HG03432 (cell line): ENCODE results near the gene KRT2.

Source experiments
- ATAC-seq: cut with Tn5 transposase; IDR thresholded peaks from one replicate; pipeline ENCODE4 v1.9.1; 2021; ENCODE audit warnings: mild to moderate bottlenecking, moderate library complexity; ENCODE audit not compliant: unreplicated experiment

KRT2 gene

DNA sequence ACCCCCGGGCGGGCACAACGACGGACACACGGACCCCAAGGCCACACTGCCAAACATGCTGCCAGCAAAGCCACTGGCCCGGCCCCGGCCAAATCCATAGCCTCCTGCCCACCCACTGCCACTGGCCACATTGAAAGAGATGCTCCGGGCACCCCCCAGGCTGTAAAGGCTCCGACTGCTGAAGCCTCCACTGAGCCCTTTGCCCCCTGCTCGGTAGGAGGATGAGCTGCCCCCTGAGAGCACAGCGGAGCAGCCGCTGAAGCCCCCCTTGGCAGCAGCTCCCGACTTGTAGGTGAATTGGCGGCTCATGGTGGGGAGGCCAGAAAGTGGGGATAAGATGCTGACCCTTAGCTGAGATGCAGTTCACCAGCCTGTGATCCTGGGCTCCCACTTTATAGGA is 33.8 kb downstream of the KRT2 start, which contains the start of gene KRT73:
Gene KRT73, minus strand, starts transcription at position 344 of the 400 bp plus-strand sequence. Its CDS starts 35 bp downstream, at position 309.
- ATAC-seq, result no peak

DNA sequence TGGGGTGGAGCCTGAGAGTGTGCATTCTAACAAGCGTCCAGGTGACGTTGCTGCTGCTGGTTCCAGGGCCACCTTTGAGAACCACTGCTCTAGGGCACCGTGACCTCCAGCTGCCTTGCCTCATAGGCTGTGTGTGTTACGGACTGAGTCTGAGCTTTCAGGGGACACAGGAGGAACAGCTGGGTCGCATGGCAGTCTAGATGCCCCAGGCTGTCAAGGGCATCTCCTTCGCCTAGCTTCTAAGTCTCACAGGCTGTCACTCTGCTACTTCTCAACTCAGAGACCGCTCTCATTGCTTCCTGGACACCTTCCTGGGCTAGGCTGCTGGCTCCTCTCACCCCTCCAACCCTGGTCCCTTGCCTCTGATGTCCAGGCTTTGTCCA is 34.6 kb downstream of the KRT2 start:
- ATAC-seq, result no peak

DNA sequence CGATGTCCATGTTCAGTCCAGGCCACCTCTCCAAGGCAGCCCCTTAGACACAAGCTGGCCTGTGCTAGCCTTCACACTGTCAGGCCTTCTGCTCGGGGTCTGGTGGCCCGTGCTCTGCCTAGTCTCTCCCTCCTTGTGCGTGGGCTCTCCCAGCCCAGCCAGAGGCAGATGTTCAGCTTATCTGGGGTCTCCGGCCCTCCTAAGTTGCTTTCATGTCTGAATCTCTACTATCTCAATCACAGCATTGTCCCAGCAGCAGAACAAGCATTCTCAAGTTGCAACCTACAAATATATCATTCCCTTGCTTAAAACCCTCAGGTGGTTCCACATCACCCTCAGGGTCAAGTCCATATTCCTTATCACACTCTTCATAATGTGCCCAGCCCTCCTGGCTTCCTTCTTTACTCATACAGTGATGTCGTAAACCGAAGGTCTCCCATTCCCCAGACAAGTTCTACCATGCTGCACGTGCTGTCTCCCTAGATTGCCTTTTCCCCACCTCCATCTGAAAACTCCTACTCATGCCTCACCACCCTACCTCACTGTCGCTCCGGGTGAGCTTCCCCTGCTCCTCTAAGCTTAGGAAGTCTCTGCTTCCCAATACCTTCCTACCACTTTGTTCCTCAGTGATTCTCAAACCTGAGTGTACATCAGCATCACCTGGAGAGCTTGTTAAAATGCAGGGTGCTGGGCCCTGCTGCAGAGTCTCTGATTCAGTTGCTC is 35.2 kb downstream of the KRT2 start:
- ATAC-seq, result no peak

DNA sequence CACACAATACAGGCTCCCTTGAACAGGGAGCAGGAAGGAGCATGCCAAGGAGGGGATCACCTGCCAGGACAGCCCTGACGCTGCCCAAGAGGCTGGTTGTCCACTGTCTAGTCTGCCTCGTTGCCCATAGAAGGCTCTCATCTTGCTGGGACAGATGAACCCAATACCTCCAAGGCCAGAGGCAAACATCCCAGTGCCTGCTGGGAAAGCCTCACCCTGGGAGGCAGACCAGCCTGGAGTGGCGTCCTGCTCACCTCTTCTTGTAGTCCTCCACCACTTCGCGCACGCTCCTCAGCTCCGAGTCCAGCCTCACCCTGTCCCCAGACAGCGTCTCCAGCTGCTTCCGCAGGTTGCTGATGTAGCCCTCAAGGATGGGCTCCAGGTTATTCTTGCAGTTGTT is 36.1 kb downstream of the KRT2 start:
- no peak for ATAC-seq

DNA sequence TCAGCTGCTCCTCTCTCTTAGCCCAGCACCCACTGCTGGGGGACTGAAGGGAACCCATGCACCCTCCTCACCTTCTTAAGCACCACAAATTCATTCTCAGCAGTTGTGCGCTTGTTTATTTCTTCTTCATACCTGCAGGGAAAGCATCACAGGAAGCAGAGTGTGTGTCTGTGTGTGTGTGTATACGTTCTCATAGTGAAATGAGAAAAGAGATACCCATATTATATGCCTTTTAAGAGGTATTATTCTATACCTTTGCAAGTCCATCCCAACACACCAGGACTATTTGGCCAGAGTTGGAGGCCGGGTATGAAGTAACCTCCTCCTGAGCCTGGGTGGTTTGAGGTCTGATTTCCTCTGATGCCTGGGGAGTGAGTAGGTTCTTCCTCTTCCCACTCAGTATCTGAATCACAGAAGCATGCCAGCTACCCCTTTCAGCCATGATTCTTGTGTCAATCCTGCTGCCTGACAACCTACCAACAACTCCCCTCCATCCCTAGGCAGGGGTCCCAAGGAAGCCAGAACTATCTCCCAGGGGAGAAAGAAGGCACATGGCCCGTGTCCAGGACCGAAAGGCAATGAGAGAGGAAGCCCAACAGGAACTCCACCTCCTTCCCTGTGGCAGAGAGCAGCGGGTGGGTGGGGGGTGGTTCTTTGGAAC is 36.7 kb downstream of the KRT2 start:
- no peak for ATAC-seq

DNA sequence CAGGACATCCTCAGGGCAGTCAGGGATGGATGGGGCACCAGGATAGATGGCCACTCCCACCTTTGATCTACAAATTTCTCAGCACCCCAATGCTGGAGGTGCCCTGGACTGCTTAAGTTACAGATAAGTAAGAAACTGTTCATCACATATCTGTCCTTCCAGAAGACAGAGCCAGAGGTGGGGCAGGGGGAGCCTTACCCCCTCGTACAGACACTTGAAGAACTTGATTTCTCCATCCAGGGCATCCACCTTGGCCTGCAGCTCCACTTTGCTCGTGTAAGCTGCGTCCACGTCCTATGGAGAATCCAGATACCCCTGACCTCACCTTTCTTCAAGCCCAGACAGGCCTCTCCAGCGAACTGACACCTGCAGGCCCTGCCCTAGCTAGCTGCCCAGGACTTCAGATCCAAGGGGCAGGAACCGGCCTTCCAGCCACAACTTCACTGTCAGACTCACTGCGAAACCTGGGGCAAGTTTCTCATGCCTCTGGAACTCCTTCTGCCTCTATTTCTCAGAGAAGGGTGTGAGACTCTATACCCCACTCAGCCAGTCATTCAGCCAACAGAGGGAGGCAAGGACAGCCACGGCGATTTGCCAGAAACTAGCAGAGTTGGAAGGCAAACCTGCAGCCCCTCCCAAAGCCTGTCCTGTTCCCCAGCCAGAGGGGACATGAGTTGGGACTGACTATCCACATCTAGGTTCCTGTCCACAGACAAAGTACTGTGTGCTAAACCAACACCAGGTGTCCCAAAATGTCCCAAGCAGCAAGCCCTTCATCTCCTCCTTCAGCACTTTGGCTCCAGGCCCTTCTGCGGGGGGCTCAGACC is 37.4 kb downstream of the KRT2 start:
- no peak for ATAC-seq

DNA sequence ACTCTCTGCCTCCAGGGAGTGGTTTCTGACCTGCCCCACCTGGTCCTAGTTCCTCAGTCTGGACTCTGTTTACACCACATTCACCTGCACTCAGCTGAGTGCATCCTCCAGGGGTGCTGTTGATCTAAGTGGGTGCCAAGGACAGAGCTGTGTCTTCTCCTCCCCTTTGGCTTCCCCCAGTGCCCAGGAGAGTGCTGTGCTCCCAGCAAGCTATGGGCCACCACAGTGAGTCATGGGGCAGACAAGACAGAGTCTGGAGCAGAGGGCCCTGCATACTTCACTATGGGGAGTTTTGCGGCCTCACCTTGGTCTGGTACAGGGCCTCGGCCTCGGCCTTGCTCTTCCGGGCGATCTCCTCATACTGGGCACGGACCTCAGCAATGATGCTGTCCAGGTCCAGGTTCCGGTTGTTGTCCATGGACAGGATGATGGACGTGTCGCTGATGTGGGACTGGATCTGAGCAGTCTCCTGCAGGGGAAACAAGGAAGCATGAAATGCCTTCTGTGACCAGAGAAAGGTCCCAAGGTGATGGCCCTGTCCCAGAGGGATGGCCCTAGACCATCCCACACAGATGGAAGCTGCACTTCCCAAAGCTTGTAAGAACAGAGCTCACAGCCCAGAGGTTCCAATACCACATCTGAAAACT is 38.5 kb downstream of the KRT2 start:
- ATAC-seq, result no peak

DNA sequence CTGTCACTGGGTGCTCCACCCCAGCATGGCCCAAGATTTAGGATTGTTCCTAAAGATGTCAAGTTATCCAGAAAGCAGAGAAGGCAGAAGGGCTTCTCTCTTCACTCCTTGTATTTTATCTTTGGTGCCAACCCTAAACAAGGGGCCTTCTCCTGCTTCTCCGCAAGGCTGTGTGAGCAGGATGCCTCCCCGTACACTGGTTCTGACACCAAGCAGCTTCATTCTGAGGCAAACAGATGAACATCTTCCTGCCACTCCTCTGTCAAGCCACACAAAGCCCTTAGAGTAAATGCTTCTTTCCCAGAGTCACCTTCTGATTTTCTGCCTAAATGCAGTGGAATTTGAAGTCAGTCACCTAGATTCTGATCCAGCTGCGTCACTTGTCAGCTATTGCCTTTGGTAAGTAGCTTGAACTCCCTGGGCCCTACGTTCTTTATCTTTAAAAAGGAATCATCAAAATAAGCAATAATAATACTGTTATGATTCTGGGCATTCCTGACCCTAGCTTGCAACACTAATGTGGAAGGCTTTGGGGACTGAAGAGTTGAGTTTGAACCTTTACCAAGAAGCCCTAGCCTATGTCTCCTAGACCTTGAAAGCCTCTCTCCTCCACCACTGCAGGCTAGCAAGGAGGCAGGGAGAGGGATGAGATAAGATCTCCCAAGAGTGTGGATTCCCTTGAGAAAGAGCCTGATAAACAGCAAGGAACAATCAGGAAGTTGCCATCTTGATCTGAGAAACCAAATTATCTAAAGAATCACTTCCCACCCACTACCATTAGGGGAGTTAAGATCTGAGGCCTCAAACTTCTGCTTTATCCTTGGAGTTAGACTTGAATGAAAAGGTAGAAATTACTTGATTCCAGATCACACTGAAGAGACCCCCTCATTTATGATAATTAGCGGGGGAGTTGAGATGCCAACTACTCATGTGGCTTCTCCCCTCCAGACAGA is 39.3 kb downstream of the KRT2 start:
- ATAC-seq, result no peak

DNA sequence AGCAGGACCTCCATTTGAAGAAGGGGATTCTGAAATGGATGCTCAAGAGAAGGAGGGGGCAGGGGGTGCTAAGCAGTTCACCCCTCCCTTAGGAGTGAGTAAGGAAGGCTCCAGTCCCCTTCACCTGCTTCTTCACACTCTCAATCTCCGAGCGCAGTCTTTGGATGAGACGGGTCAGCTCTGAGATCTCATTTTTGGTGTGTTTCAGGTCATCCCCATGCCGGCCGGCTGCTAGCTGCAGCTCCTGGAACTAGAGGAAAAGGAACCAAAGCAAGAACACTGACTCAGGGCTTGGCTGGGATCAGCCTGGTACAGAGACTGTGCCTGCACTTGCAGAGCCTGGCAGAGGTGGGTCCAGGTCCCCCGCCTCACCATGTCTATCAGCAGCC is 40.9 kb downstream of the KRT2 start:
- ATAC-seq, result no peak

DNA sequence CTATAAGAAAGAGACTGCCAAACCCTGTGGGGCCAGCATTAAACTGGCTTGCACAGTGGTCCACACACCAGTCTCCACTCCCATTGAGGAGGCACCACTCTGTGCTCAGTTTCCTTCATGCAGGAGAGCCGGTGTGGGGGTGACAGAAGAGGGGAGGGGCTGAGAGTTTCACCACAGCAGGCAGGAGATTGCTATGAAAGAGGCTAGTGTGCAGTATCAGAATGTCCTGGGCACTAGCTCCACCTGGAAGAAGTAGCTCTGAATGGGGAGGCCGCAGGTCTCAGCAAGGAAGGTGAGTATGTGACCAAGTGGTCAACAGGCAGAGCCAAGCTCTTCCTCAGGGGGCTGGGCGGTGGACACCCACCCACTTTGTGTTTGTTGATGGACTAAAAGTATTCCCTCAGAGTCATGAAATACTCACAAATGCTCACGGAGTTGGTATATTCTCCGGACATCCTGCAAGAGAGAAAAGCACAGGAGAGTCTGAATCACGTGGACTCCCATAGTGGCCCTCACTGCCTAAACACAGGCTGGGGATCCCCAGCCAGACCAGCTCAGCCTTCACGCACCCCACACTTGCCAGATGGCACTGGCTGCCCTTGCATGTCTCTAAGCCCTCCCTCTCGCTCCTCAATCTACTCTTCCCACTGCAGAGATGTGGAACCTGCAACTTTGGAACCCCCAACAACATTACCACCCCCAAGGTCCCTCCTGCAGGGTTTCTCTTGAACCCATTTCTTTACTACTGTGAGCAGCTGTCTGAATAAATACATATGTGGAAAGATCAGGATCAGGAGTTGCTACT is 43.0 kb downstream of the KRT2 start:
- ATAC-seq, result no peak

DNA sequence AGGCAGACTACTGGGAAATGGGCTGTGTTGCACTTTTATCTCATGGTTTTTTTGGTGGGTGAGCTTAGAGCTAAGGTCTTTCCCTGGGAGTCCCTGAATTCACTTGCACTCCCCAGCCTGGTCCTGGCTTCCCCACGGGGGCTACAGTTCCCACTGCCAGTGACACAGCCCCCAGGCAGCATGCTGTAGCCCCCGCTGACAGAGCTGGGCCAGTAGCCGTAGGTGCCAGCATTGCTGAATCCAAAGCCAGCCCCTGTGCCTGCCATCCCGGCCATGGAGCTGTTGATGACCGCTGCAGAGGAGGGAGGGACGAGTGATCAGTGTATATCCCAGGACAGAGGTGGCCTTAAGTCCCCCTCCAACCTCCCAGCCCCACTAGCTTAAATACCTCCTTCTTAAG is 43.9 kb downstream of the KRT2 start:
- ATAC-seq, result no peak

DNA sequence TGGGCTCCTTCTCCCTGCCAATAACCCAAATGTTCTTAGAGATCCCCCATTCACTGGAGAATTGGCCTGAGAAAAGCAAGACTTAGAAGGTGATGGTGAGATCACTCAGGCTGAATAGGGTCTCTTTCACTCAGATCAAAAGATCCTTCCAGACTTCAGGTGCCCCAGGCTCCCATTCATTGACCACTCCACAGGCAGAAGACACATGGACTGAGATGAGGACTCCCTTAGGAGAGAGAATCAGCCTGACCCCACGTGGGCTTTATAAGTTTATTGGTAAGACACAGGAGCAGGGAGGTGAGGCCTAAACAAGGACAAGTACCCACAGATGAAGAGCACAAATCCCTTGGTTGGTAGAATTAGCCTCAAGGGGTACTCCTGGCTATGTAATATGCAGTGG is 44.7 kb downstream of the KRT2 start:
- ATAC-seq, result no peak

DNA sequence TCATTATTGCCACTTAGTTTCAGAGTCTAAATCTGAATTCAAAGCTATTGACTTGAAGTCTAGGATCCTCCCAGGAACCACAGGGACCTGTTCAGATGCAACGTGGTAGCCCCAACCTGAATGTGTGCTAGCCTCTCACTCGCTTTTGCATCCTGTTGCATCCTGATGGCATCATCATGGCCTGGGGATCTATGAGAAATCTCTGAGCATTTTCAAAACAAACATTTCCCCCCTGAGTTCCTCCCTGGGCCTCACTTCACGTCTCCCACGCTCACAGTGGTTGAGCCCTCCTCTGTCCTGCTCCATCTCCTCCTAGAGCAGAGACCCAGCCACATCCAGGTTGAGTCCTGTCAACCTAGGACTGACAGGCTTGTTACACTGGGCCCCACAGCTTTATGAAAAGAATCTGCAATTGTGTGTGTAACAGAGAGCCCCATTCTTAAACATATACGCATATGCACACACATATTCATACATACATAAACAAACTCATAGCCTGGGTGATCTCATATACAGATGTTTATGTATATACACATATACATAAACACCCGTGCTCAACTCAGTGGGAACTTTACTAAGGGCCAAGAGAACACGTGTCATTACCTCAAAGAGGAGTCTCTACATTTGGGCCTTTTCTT is 45.3 kb downstream of the KRT2 start:
- ATAC-seq, result no peak

DNA sequence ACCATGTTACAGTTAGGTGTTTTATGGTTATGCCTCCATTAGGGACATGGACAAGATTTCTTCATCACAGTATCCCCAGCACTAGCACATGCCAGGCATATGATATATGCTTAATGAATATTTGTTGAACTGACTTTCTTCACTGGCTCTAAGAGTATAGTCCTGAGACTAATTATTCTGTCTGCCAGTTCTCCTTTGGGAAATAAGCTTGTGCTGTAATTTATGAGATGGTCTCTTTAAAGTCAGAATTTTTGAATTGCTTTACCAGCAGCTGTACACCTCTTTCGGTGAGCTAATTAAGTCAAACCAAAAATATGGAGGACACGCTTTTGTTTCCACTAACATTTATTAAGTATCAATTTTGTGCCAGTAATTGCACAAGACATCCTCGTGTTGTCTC is 45.9 kb downstream of the KRT2 start:
- no peak for ATAC-seq

DNA sequence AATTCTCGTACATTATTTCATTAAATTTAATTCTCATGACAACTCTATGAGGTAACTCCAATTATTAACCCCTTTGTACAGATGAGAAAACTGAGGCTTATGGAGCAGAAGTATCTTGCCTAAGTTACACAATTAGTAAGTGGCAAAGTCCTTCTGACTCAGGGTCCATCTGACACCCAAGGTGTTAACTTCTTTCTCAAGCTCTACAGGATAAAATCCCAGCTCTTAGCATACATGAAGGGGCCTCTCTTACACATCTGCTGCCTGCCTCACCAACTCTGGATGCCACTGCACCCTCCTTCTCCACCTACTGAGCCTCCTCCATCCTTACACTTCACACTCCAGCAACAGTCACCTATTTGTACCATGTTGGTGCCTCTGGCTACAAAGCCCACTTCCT is 46.5 kb downstream of the KRT2 start:
- no peak for ATAC-seq

DNA sequence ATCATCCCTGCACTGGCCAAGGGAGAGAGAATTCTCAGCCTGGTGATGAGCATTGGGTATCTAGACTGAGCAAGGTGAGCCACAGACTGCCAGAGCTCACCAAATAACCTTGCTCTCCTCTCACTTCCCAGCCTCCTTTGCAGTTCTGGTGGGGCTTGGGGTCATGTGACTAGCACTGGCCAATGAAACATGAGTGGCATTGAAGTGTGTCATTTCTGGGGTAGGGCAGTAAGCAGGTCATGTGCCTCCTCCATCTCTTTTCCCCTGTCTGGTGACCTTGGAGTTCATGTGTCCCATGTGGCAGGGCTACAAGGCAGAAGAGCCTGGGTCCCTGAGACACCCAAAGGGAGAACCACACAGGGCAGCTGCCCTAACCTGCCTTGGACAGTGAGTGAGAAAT is 47.2 kb downstream of the KRT2 start:
- no peak for ATAC-seq

DNA sequence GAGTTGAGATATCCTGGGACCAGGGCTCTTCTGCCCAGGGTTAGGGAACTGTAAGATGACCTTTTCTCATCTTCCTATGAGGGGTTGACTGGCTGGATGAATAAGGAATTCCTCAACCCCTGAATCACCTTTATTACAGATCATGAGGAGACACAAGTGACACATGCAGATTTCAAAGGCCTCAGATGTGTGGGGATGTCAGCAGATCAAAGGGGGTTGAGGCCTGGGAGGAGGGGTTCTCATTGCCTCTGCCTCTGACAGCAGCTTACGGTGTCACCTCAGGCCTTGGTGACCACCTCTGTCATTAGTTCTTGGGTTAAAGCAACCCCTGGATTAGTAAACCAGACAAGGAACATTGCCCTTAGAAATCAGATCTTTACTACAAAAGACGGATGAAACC is 48.7 kb downstream of the KRT2 start:
- ATAC-seq, result no peak

DNA sequence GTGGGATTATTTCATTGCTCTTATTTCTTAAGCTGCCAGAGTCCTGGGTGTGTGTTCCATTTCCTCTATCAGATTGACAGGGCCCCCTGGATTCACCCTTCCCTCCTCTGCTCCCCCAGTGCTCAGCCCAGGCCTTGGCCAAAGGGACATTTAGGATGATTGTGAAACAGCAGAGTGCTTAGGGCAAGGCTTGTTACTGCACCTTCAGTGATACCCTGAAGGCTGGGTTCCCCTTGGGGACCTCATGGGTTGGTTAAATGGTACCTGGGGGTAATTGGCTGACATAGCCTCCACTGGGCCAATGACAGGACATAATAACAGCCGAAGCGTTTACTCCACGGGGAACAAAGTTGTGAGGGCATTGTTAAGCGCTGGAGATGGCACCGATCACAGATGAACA is 49.5 kb downstream of the KRT2 start:
- ATAC-seq, result no peak

DNA sequence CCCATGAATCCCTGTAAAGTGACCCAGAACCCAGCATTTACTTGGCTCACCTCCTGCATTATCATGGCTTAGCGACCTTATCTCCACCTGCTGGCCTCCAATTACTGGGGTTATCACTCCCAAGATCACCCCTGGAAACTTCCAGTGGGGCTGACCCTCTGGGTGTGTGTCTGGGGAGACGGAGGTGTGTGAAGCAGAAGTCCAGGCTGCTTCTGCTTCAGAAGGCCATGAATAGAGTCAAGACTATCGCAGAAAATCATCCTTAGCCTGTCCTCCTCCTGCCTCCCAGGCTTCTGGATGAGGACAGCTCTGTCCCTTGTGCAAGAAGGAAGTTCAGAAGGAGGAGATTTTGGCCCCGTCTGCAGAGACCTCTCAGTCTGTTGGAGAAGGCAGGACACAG is 50.3 kb downstream of the KRT2 start:
- no peak for ATAC-seq
